OCI-LY3 (cell line): ENCODE measurements around the gene HSBP1.

Experiments
- H2AFZ ChIP-seq: fragments of 200-600, 300-600 bp; shearing (Covaris generic); 2 replicates; pipeline ENCODE4 v1.6.0; 2014; ENCODE audit warnings: antibody characterized with exemption, low read depth, low read length
- H3K27ac ChIP-seq: fragments of 200-600, 300-600 bp; sonication (generic); 2 replicates; pipeline ENCODE4 v1.5.1; 2014; ENCODE audit warnings: mild to moderate bottlenecking, low read length, moderate library complexity, mixed read lengths
- H3K27me3 ChIP-seq: fragments of 200-600, 300-600 bp; sonication (generic); 2 replicates; pipeline ENCODE4 v1.6.1; 2014; ENCODE audit warnings: low read depth, low read length, mixed read lengths
- H3K36me3 ChIP-seq: fragments of 200-600, 300-600 bp; sonication (generic); replicated peaks from 2 replicates; pipeline ENCODE3; 2014; ENCODE audit warnings: low read depth, low read length, mixed read lengths
- H3K4me1 ChIP-seq: fragments of 300-600, 200-600 bp; sonication (generic); 2 replicates; pipeline ENCODE4 v1.6.1; 2014; ENCODE audit warnings: low read length, mixed read lengths
- H3K4me2 ChIP-seq: fragments of 200-600, 300-600 bp; sonication (generic); 2 replicates; pipeline ENCODE4 v1.6.1; 2014; ENCODE audit warnings: low read length, mixed read lengths
- H3K4me3 ChIP-seq: fragments of 300-600, 200-600 bp; sonication (generic); 2 replicates; pipeline ENCODE4 v1.5.1; 2014; ENCODE audit warnings: antibody characterized with exemption, mild to moderate bottlenecking, low read length, moderate library complexity
- H3K79me2 ChIP-seq: fragments of 300-600, 200-600 bp; shearing (Covaris generic); 2 replicates; pipeline ENCODE4 v1.6.1; 2014; ENCODE audit warnings: mild to moderate bottlenecking, low read length, mixed read lengths
- H3K9ac ChIP-seq: fragments of 300-600, 200-600 bp; shearing (Covaris generic); 2 replicates; pipeline ENCODE4 v1.6.0; 2014; ENCODE audit warnings: mild to moderate bottlenecking, low read length, moderate library complexity
- H3K9me3 ChIP-seq: fragments of 200-600, 300-600 bp; shearing (Covaris generic); 2 replicates; pipeline ENCODE4 v1.6.1; 2014; ENCODE audit warnings: low read length, mixed read lengths; ENCODE audit not compliant: insufficient read depth
- H4K20me1 ChIP-seq: fragments of 200-600, 300-600 bp; sonication (generic); 2 replicates; pipeline ENCODE4 v1.6.1; 2016; ENCODE audit warnings: low read length, mixed read lengths; ENCODE audit not compliant: insufficient read depth
- EZH2phosphoT487 ChIP-seq: fragments of 200-600 bp; shearing (Covaris generic); IDR thresholded peaks from 2 replicates; pipeline ENCODE4 v1.6.1; 2018; ENCODE audit warnings: antibody characterized with exemption, mixed run types, low read depth
- TF ChIP-seq, protein P1 (sequence below): fragments of 200-600, 300-600 bp; sonication (generic); IDR thresholded peaks from 2 replicates; pipeline ENCODE4 v1.5.1; 2014; ENCODE audit warnings: antibody characterized with exemption, low read length, low read depth

The HSBP1 gene

GRCh38 chr16:83807327-83807709 lies 460 bp upstream of the HSBP1 start:
- H3K4me3 ChIP-seq, result peak overlapping the region; percentile 99
- TF ChIP-seq EZH2phosphoT487, result no peak

DNA sequence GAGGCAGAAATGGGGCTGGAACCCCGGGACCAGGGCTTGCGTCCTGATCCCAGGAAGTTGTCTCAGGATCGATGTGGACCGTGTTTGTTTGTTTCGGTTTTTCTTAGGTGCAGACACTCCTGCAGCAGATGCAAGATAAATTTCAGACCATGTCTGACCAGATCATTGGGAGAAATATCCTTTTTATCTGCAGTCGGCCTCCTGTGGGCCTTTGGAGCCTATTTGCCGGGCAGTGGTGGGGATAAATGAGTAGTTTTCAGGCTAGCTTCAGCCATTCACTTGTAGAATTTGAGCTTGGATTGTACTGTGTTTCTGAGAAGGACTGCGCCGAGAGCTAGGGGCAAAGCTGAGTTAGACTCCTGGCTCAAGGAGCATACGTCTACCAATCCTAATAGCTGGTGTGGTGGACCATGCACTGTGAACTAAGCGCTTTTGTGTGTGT lies 816 bp downstream of the HSBP1 start:
- Histone ChIP-seq H3K36me3 (peaks cover 29% of the 10 kb centered on the region), H3K27ac (peak overlapping the region; percentile 33; the same call in 1 of the 2 replicates), H3K4me3 (peak overlapping the region; percentile 99), H3K79me2 (peaks cover 22% of the 10 kb centered on the region), H2AFZ (0 out of 2 replicates have a peak overlapping the region, but pooled peaks have one; percentile 43), H4K20me1 (peaks cover 9% of the 10 kb centered on the region; the same call in 1 of the 2 replicates), H3K9ac (peak overlapping the region; percentile 93), H3K27me3 (no peaks in the 10 kb centered on the region), H3K4me2 (peak overlapping the region; percentile 99), H3K4me1 (peaks cover 30% of the 10 kb centered on the region), H3K9me3 (no peaks in the 10 kb centered on the region)
- no peak for TF ChIP-seq EZH2phosphoT487
- TF ChIP-seq, protein P1, sequence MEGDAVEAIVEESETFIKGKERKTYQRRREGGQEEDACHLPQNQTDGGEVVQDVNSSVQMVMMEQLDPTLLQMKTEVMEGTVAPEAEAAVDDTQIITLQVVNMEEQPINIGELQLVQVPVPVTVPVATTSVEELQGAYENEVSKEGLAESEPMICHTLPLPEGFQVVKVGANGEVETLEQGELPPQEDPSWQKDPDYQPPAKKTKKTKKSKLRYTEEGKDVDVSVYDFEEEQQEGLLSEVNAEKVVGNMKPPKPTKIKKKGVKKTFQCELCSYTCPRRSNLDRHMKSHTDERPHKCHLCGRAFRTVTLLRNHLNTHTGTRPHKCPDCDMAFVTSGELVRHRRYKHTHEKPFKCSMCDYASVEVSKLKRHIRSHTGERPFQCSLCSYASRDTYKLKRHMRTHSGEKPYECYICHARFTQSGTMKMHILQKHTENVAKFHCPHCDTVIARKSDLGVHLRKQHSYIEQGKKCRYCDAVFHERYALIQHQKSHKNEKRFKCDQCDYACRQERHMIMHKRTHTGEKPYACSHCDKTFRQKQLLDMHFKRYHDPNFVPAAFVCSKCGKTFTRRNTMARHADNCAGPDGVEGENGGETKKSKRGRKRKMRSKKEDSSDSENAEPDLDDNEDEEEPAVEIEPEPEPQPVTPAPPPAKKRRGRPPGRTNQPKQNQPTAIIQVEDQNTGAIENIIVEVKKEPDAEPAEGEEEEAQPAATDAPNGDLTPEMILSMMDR, result no peak

More at GRCh38 chr16:83807327-83807709, 460 bp upstream of the HSBP1 start:
- H3K4me2 ChIP-seq, result peak overlapping the region; percentile 54
- H4K20me1 ChIP-seq, result 0 out of 2 replicates have a peak, but pooled peaks cover 7% of the 10 kb centered on the region
- peaks cover 34% of the 10 kb centered on the region for H3K4me1 ChIP-seq
- H3K36me3 ChIP-seq, result peaks cover 20% of the 10 kb centered on the region
- H3K79me2 ChIP-seq, result peaks cover 22% of the 10 kb centered on the region
- H2AFZ ChIP-seq, result peak overlapping the region; percentile 54; the same call in 1 of the 2 replicates
- H3K27ac ChIP-seq, result peak overlapping the region; percentile 33
- no peaks in the 10 kb centered on the region; the same call in 1 of the 2 replicates for H3K27me3 ChIP-seq
- no peak overlapping the region for H3K9ac ChIP-seq
- no peaks in the 10 kb centered on the region for H3K9me3 ChIP-seq

- peaks cover 9% of the 10 kb centered on the region; the same call in 1 of the 2 replicates for H4K20me1 ChIP-seq
- no peak overlapping the region for H3K27ac ChIP-seq
- peaks cover 22% of the 10 kb centered on the region for H3K79me2 ChIP-seq
- H3K27me3 ChIP-seq, result no peaks in the 10 kb centered on the region
- H3K9me3 ChIP-seq, result no peaks in the 10 kb centered on the region
- no peak overlapping the region for H2AFZ ChIP-seq
- H3K4me2 ChIP-seq, result peak overlapping the region; percentile 99
- peak overlapping the region; percentile 93 for H3K9ac ChIP-seq
- H3K4me3 ChIP-seq, result peak overlapping the region; percentile 99
- H3K4me1 ChIP-seq, result peaks cover 30% of the 10 kb centered on the region
- TF ChIP-seq, protein P1, result no peak
- no peak for TF ChIP-seq EZH2phosphoT487
- H3K36me3 ChIP-seq, result peaks cover 29% of the 10 kb centered on the region
Measured at GRCh38 chr16:83809092-83809491, 1.3 kb downstream of the HSBP1 start.

- H3K4me2 ChIP-seq, result no peak overlapping the region
- H3K27ac ChIP-seq, result no peak overlapping the region
- no peak overlapping the region for H3K4me3 ChIP-seq
- H3K36me3 ChIP-seq, result peaks cover 29% of the 10 kb centered on the region
- no peak overlapping the region for H2AFZ ChIP-seq
- H3K79me2 ChIP-seq, result peaks cover 22% of the 10 kb centered on the region
- H3K9ac ChIP-seq, result no peak overlapping the region
- H3K4me1 ChIP-seq, result peaks cover 23% of the 10 kb centered on the region
- no peaks in the 10 kb centered on the region for H3K9me3 ChIP-seq
- H3K27me3 ChIP-seq, result no peaks in the 10 kb centered on the region
- peaks cover 9% of the 10 kb centered on the region; the same call in 1 of the 2 replicates for H4K20me1 ChIP-seq
- TF ChIP-seq EZH2phosphoT487, result no peak
- TF ChIP-seq, protein P1, result no peak
Measured at GRCh38 chr16:83810901-83811300, 3.1 kb downstream of the HSBP1 start.
